PC-3 (cell line): Measurements from ENCODE around the gene OR2T1. TPM values are rescaled to one million over a fixed set of nuclear protein-coding genes. Genes with fewer than 3 reads are reported as not detected.

Experiments used
- ATAC-seq: fragments of 200-7000 bp; cut with Tn5 transposase; 2 replicates; pipeline ENCODE4 v1.9.1; 2020; ENCODE audit warnings: mild to moderate bottlenecking, moderate library complexity
- BruUV-seq: library from RNA; stranded (reverse); fragments of 400-500 nt; replicated peaks from 2 replicates; lab custom pipeline; 2021; lab: Mats Ljungman, UMichigan
- CTCF ChIA-PET: fragments of 300-600 bp; sonication (Branson Sonifier 250); formaldehyde crosslinking; loops from one replicate; lab custom pipeline; 2022; ENCODE audit warnings: antibody characterized with exemption; lab: Charles Lee
- POLR2A ChIA-PET: fragments of 300-600 bp; sonication (Branson Sonifier 250); formaldehyde crosslinking; loops from one replicate; lab custom pipeline; 2022; ENCODE audit warnings: antibody characterized with exemption; ENCODE audit not compliant: unreplicated experiment; lab: Charles Lee
- DNase-seq: peaks from one replicate; pipeline ENCODE4 v3.0.0-alpha.2; 2015
- H2AFZ ChIP-seq: fragments of 300-600 bp; sonication (generic); 2 replicates; pipeline ENCODE4 v1.6.0; 2016; ENCODE audit warnings: antibody characterized with exemption, low read length
- H3F3A ChIP-seq: fragments of 300-600 bp; sonication (generic); one replicate; pipeline ENCODE4 v1.6.0; 2017; ENCODE audit warnings: antibody characterized with exemption, low read length, control low read depth, mild to moderate bottlenecking; ENCODE audit not compliant: unreplicated experiment
- H3K27ac ChIP-seq: fragments of 300-600 bp; sonication (generic); 2 replicates; pipeline ENCODE4 v1.5.1; 2016; ENCODE audit warnings: mild to moderate bottlenecking, low read length
- H3K27me3 ChIP-seq: fragments of 300-600 bp; sonication (generic); 2 replicates; pipeline ENCODE4 v1.6.1; 2016; ENCODE audit warnings: low read length, mixed read lengths
- H3K36me3 ChIP-seq: fragments of 300-600 bp; sonication (generic); 2 replicates; pipeline ENCODE4 v1.6.1; 2016; ENCODE audit warnings: low read depth, mixed run types, low read length, mixed read lengths
- H3K4me1 ChIP-seq: fragments of 300-600 bp; sonication (generic); 2 replicates; pipeline ENCODE4 v1.5.1; 2016; ENCODE audit warnings: low read length; ENCODE audit not compliant: insufficient read depth
- H3K4me2 ChIP-seq: fragments of 300-600 bp; sonication (generic); 2 replicates; pipeline ENCODE4 v1.6.0; 2016; ENCODE audit warnings: low read length
- H3K4me3 ChIP-seq: fragments of 300-600 bp; sonication (generic); 2 replicates; pipeline ENCODE4 v1.5.1; 2016; ENCODE audit warnings: mild to moderate bottlenecking, low read length, mixed read lengths
- H3K79me2 ChIP-seq: fragments of 300-600 bp; sonication (generic); 2 replicates; pipeline ENCODE4 v1.6.1; 2017; ENCODE audit warnings: low read length, mixed read lengths
- H3K9ac ChIP-seq: fragments of 300-600 bp; sonication (generic); 2 replicates; pipeline ENCODE4 v1.6.0; 2016; ENCODE audit warnings: mild to moderate bottlenecking, low read length
- H3K9me2 ChIP-seq: fragments of 300-600 bp; sonication (generic); replicated peaks from 2 replicates; pipeline ENCODE4 v1.6.1; 2016; ENCODE audit warnings: mixed run types, low read length, mixed read lengths
- H3K9me3 ChIP-seq: fragments of 300-600 bp; sonication (generic); 2 replicates; pipeline ENCODE4 v1.6.1; 2016; ENCODE audit warnings: low read length, mixed read lengths
- H4K20me1 ChIP-seq: fragments of 300-600 bp; sonication (generic); 2 replicates; pipeline ENCODE4 v1.6.1; 2016; ENCODE audit warnings: low read length, mixed read lengths
- CTCF ChIP-seq: fragments of 300-600 bp; sonication (generic); conservative IDR thresholded peaks from 2 replicates; pipeline ENCODE4 v1.5.1; 2017; ENCODE audit warnings: antibody characterized with exemption, low read depth, mild to moderate bottlenecking, low read length
- EZH2 ChIP-seq: fragments of 300-600 bp; sonication (generic); IDR thresholded peaks from one replicate; pipeline ENCODE4 v1.6.1; 2017; ENCODE audit warnings: antibody characterized with exemption, mild to moderate bottlenecking, low read length; ENCODE audit not compliant: unreplicated experiment
- EZH2phosphoT487 ChIP-seq: fragments of 300-600 bp; sonication (generic); IDR thresholded peaks from 2 replicates; pipeline ENCODE4 v1.6.1; 2018; ENCODE audit warnings: mild to moderate bottlenecking, antibody characterized with exemption, low read length, borderline replicate concordance
- intact Hi-C: fragments of 100-400 bp; cut with micrococcal nuclease; formaldehyde crosslinking; loops from 2 replicates; pipeline ENCODE4 v1.9.0; 2023
- total RNA-seq: library from RNA; depleted of rRNA; stranded (reverse); fragments of >200 nt; gene quantifications from 2 replicates; pipeline ENCODE4 v1.2.3, GENCODE V29; 2014

Gene OR2T1
- total RNA-seq, 1 experiment from 2014 or later, result not detected

GRCh38 chr1:248404024-248404423 lies 1.2 kb downstream of the OR2T1 start:
- CTCF ChIA-PET, result no interaction called here

GRCh38 chr1:248406721-248407692 lies 4.2 kb downstream of the OR2T1 start:
- intact Hi-C loops, result no loop called here
- H3K9me3 ChIP-seq, result peaks cover 26% of the 10 kb centered on the region
- ATAC-seq, result no peak
- no peak for DNase-seq
- H3K27me3 ChIP-seq, result no peaks in the 10 kb centered on the region
- H3K4me2 ChIP-seq, result no peak overlapping the region
- TF ChIP-seq CTCF (no peak), EZH2phosphoT487 (no peak), EZH2 (no peak)
- no peaks in the 10 kb centered on the region for H4K20me1 ChIP-seq
- H3K4me3 ChIP-seq, result no peak overlapping the region
- BruUV-seq, result no TSS peak
- no peaks in the 10 kb centered on the region for H3K4me1 ChIP-seq
- no peaks in the 10 kb centered on the region for H3K36me3 ChIP-seq
- H3K9me2 ChIP-seq, result no peaks in the 10 kb centered on the region
- H3K27ac ChIP-seq, result no peak overlapping the region
- H3F3A ChIP-seq, result no peaks in the 10 kb centered on the region
- ChIA-PET POLR2A (no interaction called here), CTCF (no interaction called here)
- H3K79me2 ChIP-seq, result no peaks in the 10 kb centered on the region
- no peak overlapping the region for H2AFZ ChIP-seq
- no peak overlapping the region for H3K9ac ChIP-seq

More at GRCh38 chr1:248404024-248404423, 1.2 kb downstream of the OR2T1 start:
- Histone ChIP-seq H3K27ac (no peak overlapping the region), H3K79me2 (no peaks in the 10 kb centered on the region), H3K4me3 (no peak overlapping the region), H3K9ac (no peak overlapping the region), H3F3A (no peaks in the 10 kb centered on the region), H3K27me3 (peaks cover 12% of the 10 kb centered on the region; the same call in 1 of the 2 replicates), H3K9me3 (0 out of 2 replicates have a peak, but pooled peaks cover 7% of the 10 kb centered on the region), H3K9me2 (no peaks in the 10 kb centered on the region), H3K4me2 (no peak overlapping the region), H2AFZ (no peak overlapping the region), H3K4me1 (no peaks in the 10 kb centered on the region), H3K36me3 (no peaks in the 10 kb centered on the region), H4K20me1 (no peaks in the 10 kb centered on the region)
- DNase-seq, result no peak
- peak; percentile 52 for TF ChIP-seq CTCF
- no peak for TF ChIP-seq EZH2phosphoT487
- POLR2A ChIA-PET, result no interaction called here
- BruUV-seq, result no TSS peak
- ATAC-seq, result no peak
- intact Hi-C loops, result loop anchor here (1.0 kb wide), 1 partner anchor 218 kb away; no protein-coding TSS in a partner anchor

GRCh38 chr1:248416226-248416625 lies 13.4 kb downstream of the OR2T1 start:
- Histone ChIP-seq H4K20me1 (no peaks in the 10 kb centered on the region), H3K4me2 (no peak overlapping the region), H3K9ac (no peak overlapping the region), H3K4me3 (no peak overlapping the region), H3K36me3 (no peaks in the 10 kb centered on the region), H2AFZ (no peak overlapping the region), H3K9me3 (peaks cover 62% of the 10 kb centered on the region), H3K27me3 (no peaks in the 10 kb centered on the region), H3K27ac (no peak overlapping the region), H3F3A (no peaks in the 10 kb centered on the region), H3K9me2 (no peaks in the 10 kb centered on the region), H3K4me1 (no peaks in the 10 kb centered on the region), H3K79me2 (no peaks in the 10 kb centered on the region)
- ATAC-seq (no peak), DNase-seq (no peak)
- CTCF ChIA-PET, result no interaction called here
- POLR2A ChIA-PET, result no interaction called here
- intact Hi-C loops, result no loop called here
- no TSS peak for BruUV-seq
- TF ChIP-seq EZH2phosphoT487, result no peak
- no peak for TF ChIP-seq EZH2
- no peak for TF ChIP-seq CTCF
